K562 (cell line): ENCODE measurements around the gene LRRC4B. TPM values are rescaled to one million over a fixed set of nuclear protein-coding genes. Genes with fewer than 3 reads are reported as not detected.

ENCODE experiments used
- ATAC-seq: fragments of 200-7000 bp; cut with Tn5 transposase; 3 replicates; pipeline ENCODE4 v1.9.1; 2020; ENCODE audit warnings: moderate library complexity
- BruUV-seq: library from RNA; stranded (reverse); fragments of 400-500 nt; replicated peaks from 2 replicates; lab custom pipeline; 2021; lab: Mats Ljungman, UMichigan
- CTCF ChIA-PET: fragments of 300-600 bp; formaldehyde crosslinking; extraction: SDS; loops from one replicate; lab custom pipeline; 2021; ENCODE audit warnings: low intra/inter-chr PET ratio; lab: Yijun Ruan, JAX
- POLR2A ChIA-PET: fragments of 300-600, 350-650 bp; sonication (Branson Sonifier 250); formaldehyde crosslinking; extraction: SDS; loops from one replicate; lab custom pipeline; 2021; ENCODE audit warnings: antibody characterized with exemption, inconsistent platforms; lab: Yijun Ruan, JAX
- DNase-seq, 4 experiments: peaks; one replicate each; pipeline versions ENCODE4 v3.0.0 to v3.0.0-alpha.2; 2011 to 2018; ENCODE audit warnings: low spot score in 3 of 4, mixed read lengths in 3 of 4; ENCODE audit errors: extremely low read depth in 1 of 4
- FAIRE-seq: peaks from 2 replicates; lab custom pipeline; 2011; peaks lifted over from hg19 to GRCh38; lab: Jason Lieb, UNC
- H2AFZ ChIP-seq: 2 replicates; pipeline ENCODE4 v1.6.0; 2011; ENCODE audit warnings: low read depth, low read length, control low read depth, inconsistent platforms
- H3K27ac ChIP-seq: fragments of 200-600 bp; 3 replicates; pipeline ENCODE4 v1.8.0; 2011; ENCODE audit warnings: low read depth, mild to moderate bottlenecking, control low read depth, inconsistent platforms, low read length, moderate library complexity, mixed read lengths; ENCODE audit errors: extremely low read depth
- H3K27me3 ChIP-seq, 2 experiments: fragments of 300-600 bp in 1 of 2; 2 replicates in 1 of 2; 3 replicates in 1 of 2; pipeline versions ENCODE4 v1.6.0 to v1.8.0; 2011; ENCODE audit warnings: inconsistent platforms in 2 of 2, low read length in 2 of 2, mild to moderate bottlenecking in 1 of 2, mixed read lengths in 1 of 2, moderate library complexity in 1 of 2; ENCODE audit not compliant: control insufficient read depth in 2 of 2, insufficient read depth in 2 of 2
- H3K36me3 ChIP-seq: fragments of 300-600 bp; 3 replicates; pipeline ENCODE4 v1.8.0; 2011; ENCODE audit warnings: mild to moderate bottlenecking, low read length, inconsistent platforms; ENCODE audit not compliant: control insufficient read depth, insufficient read depth
- H3K4me1 ChIP-seq, 2 experiments: fragments of 200-600 bp in 1 of 2; replicated peaks in 1 of 2; 2 replicates in 1 of 2; 3 replicates in 1 of 2; pipeline versions ENCODE4 v1.5.1 to v1.8.0; 2011; ENCODE audit warnings: inconsistent platforms in 2 of 2, low read length in 2 of 2, mild to moderate bottlenecking in 1 of 2, mixed read lengths in 1 of 2, moderate library complexity in 1 of 2; ENCODE audit not compliant: control insufficient read depth in 2 of 2, insufficient read depth in 2 of 2
- H3K4me2 ChIP-seq: 2 replicates; pipeline ENCODE4 v1.6.1; 2011; ENCODE audit warnings: low read length, control low read depth, inconsistent platforms, mixed read lengths; ENCODE audit not compliant: insufficient read depth
- H3K4me3 ChIP-seq: fragments of 200-600 bp; sonication (generic), shearing (Covaris generic); 2 replicates; pipeline ENCODE4 v1.5.1; 2016; ENCODE audit warnings: control low read depth, inconsistent platforms
- H3K79me2 ChIP-seq: fragments of 200-600 bp; 3 replicates; pipeline ENCODE4 v1.8.0; 2011; ENCODE audit warnings: low read length, inconsistent platforms; ENCODE audit not compliant: control insufficient read depth, insufficient read depth
- H3K9ac ChIP-seq, 2 experiments: 2 replicates each; pipeline versions ENCODE4 v1.6.0 to v1.6.1; 2011; ENCODE audit warnings: low read depth in 2 of 2, low read length in 2 of 2, control low read depth in 1 of 2, inconsistent platforms in 1 of 2, mild to moderate bottlenecking in 1 of 2, mixed read lengths in 1 of 2; ENCODE audit not compliant: insufficient read depth in 1 of 2
- H3K9me1 ChIP-seq: one replicate; pipeline ENCODE4 v1.6.0; 2011; ENCODE audit warnings: inconsistent platforms, mild to moderate bottlenecking, low read length, moderate library complexity; ENCODE audit not compliant: control insufficient read depth, insufficient read depth
- H3K9me3 ChIP-seq: replicated peaks from 2 replicates; pipeline ENCODE4 v1.5.1; 2011; ENCODE audit warnings: low read depth, low read length, inconsistent platforms; ENCODE audit not compliant: control insufficient read depth, insufficient read depth
- H4K20me1 ChIP-seq: replicated peaks from 2 replicates; pipeline ENCODE4 v1.6.1; 2011; ENCODE audit warnings: low read length, inconsistent platforms, mixed read lengths; ENCODE audit not compliant: control insufficient read depth, insufficient read depth
- MCM2 ChIP-seq: fragments of 450-650 bp; IDR thresholded peaks from 2 replicates; pipeline ENCODE4 v1.6.1; 2017; ENCODE audit warnings: low read depth, mild to moderate bottlenecking
- RBM15 ChIP-seq: fragments of 200-400 bp; formaldehyde crosslinking; IDR thresholded peaks from 2 replicates; pipeline ENCODE4 v1.6.1; 2018; ENCODE audit warnings: mild to moderate bottlenecking, low read length, moderate library complexity; ENCODE audit not compliant: insufficient read depth
- SRF ChIP-seq, 2 experiments: fragments of 250-450, 450-650 bp in 1 of 2; sonication (Bioruptor Pico) in 1 of 2; sonication (generic) in 1 of 2; formaldehyde crosslinking; IDR thresholded peaks; 2 replicates each; pipeline versions ENCODE4 v1.5.0 to v1.5.1; 2020 to 2022; ENCODE audit warnings: mild to moderate bottlenecking in 1 of 2, missing genetic modification reagents in 1 of 2
- ZNF699 ChIP-seq: fragments of 250-450 bp; sonication (Bioruptor Pico); IDR thresholded peaks from 2 replicates; pipeline ENCODE4 v1.8.0; 2021; ENCODE audit warnings: mild to moderate bottlenecking, moderate library complexity; ENCODE audit not compliant: insufficient replicate concordance
- ZNF717 ChIP-seq: fragments of 250-450 bp; sonication (Bioruptor Pico); IDR thresholded peaks from 2 replicates; pipeline ENCODE4 v1.5.0; 2021
- WGBS: fragments of 100-300 bp; shearing (Covaris generic); methylation state at CpG from one replicate; pipeline ENCODE4 v1.1.6; 2016; ENCODE audit warnings: low coverage, mixed read lengths; ENCODE audit not compliant: insufficient coverage; ENCODE audit errors: missing lambda C conversion rate; 5-methylcytosine and 5-hydroxymethylcytosine counted together
- in situ Hi-C: fragments of 300-500 bp; cut with MboI; formaldehyde crosslinking; loops from 4 replicates; pipeline ENCODE4 v1.15.0; 2018; ENCODE audit warnings: inconsistent platforms, mixed read lengths
- intact Hi-C: fragments of 100-400 bp; cut with micrococcal nuclease; formaldehyde crosslinking; loops from 2 replicates; pipeline ENCODE4 v1.14.2; 2022
- polyA plus RNA-seq, 8 experiments: library from polyadenylated mRNA; depleted of rRNA in 4 of 8; stranded (reverse) in 5 of 8; unstranded in 3 of 8; fragments of >200 nt; fragmentation: Nextera tagmentation in 2 of 8; fragmentation: Illumina TruSeq in 1 of 8; extraction: Ambion mirVana in 2 of 8; extraction: Trizol in 1 of 8; gene quantifications; 2 replicates each; pipeline versions ENCODE4 v1.2.1 to v1.2.3, GENCODE V29; 2011 to 2014; ENCODE audit warnings: inconsistent platforms in 1 of 8, missing spikeins in 1 of 8
- total RNA-seq, 7 experiments: library from RNA; depleted of rRNA in 6 of 7; stranded (reverse); fragments of >200 nt in 6 of 7; fragmentation: Illumina TruSeq in 2 of 7; extraction: Trizol in 2 of 7; gene quantifications; 2 replicates each; pipeline versions ENCODE4 v1.2.1 to v1.2.3, GENCODE V29; 2011 to 2021; ENCODE audit warnings: low replicate concordance in 1 of 7

Gene LRRC4B
- total and polyA plus RNA-seq, 9 of the 15 experiments (the other 6 are each of a cell fraction or from before 2014, with no cell fraction given): 0.18 to 9.6 (median 2.9) TPM; not detected in 2

- Histone ChIP-seq H3K9me1 (no peaks in the 10 kb centered on the region), H3K27ac (no peak overlapping the region), H4K20me1 (no peaks in the 10 kb centered on the region), H3K4me2 (no peak overlapping the region), H2AFZ (no peak overlapping the region), H3K27me3 (no peaks in the 10 kb centered on the region), H3K4me3 (no peak overlapping the region), H3K36me3 (no peaks in the 10 kb centered on the region), H3K4me1 (peaks cover 0 to 23% of the 10 kb centered on the region in 2 experiments; a peak in 2 of 5 replicates), H3K9me3 (no peaks in the 10 kb centered on the region), H3K9ac (no peak overlapping the region), H3K79me2 (no peaks in the 10 kb centered on the region)
- intact Hi-C loops (no loop called here), in situ Hi-C loops (no loop called here)
- BruUV-seq: no TSS peak
- DNase-seq (no peak), FAIRE-seq (no peak), ATAC-seq (no peak)
- WGBS: 29% methylated on average over 16 of the region's 17 CpGs
- CTCF ChIA-PET: no interaction called here
- TF ChIP-seq ZNF717 (CRISPR knock-in tag) (no peak), ZNF699 (CRISPR knock-in tag) (no peak), SRF (CRISPR knock-in tag; IDR thresholded peaks at IDR 0.05) (no peak), MCM2 (no peak), RBM15 (no peak)
- POLR2A ChIA-PET: interaction anchor here (0.6 to 1.2 kb wide), 4 partner anchors 9 to 544 kb away, joined by 3 to 4 read pairs (median 3); partner anchors contain the start of genes JOSD2 and KLK13
These were observed 47.3 kb downstream of the LRRC4B start for GRCh38 chr19:50520822-50521465.
